GM12801 (cell line): ENCODE results near the gene TDRD9.

Experiments
- CTCF ChIP-seq: IDR thresholded peaks from one replicate; pipeline ENCODE4 v1.5.1; 2011; ENCODE audit warnings: control low read depth; ENCODE audit not compliant: insufficient read length; ENCODE audit errors: extremely low read depth

Gene TDRD9

GRCh38 chr14:104082807-104083206 lies 154.6 kb downstream of the TDRD9 start:
- no peak for TF ChIP-seq CTCF

GRCh38 chr14:104084251-104085002 lies 156.2 kb downstream of the TDRD9 start:
- no peak for TF ChIP-seq CTCF

GRCh38 chr14:104085032-104085888 lies 157.0 kb downstream of the TDRD9 start, which contains the start of gene ASPG:
Gene ASPG, plus strand, starts transcription at chr14:104085700. Its CDS starts 71 bp downstream, at chr14:104085771.
- no peak for TF ChIP-seq CTCF

GRCh38 chr14:104085889-104086201 lies 157.6 kb downstream of the TDRD9 start:
- TF ChIP-seq CTCF: no peak

- no peak for TF ChIP-seq CTCF
Observed at GRCh38 chr14:104086210-104086660, 158.0 kb downstream of the TDRD9 start.

- TF ChIP-seq CTCF: no peak
Observed at GRCh38 chr14:104086661-104087461, 158.6 kb downstream of the TDRD9 start.

GRCh38 chr14:104087505-104087904 lies 159.2 kb downstream of the TDRD9 start:
- TF ChIP-seq CTCF: no peak
